Measurements from ENCODE around the gene TAC4. TPM values are rescaled to one million over a fixed set of nuclear protein-coding genes. Genes with fewer than 3 reads are reported as not detected.

TAC4 gene
- total and polyA plus RNA-seq, 9 of the 15 experiments (the other 6 are each of a cell fraction or from before 2014, with no cell fraction given) = 0.17 TPM; not detected in 8

DNA sequence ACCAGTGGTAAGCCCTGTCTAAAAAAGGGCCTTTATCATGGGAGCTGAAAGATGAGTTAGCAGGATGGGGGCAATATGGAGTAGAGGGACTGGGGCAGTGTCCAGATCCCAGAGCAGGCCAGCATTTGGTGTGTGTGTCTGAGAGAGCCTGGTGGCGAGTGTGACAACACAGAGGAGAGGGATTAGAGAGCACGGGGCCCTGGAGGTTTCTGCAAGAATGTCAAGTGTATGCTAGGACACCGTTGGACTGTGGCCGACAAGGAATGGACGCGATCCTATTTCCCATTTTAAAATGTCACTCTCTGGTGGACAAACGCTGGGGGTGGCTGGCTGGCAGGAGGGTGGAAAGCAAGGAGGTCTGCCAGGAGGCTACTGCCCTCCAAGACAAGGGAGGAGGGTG is 12.4 kb downstream of the TAC4 start:
- Histone ChIP-seq H3K27me3 (ENCODE audit: control insufficient read depth in 2 of 2, insufficient read depth in 2 of 2, low read length in 2 of 2) (no peaks in the 10 kb centered on the region), H3K9me3 (replicated peaks; ENCODE audit: control insufficient read depth, insufficient read depth, low read depth, low read length) (no peaks in the 10 kb centered on the region), H3K27ac (ENCODE audit: extremely low read depth, low read depth, low read length) (no peak overlapping the region), H2AFZ (ENCODE audit: low read depth, low read length) (no peak overlapping the region), H3K9ac (ENCODE audit: insufficient read depth in 1 of 2, low read depth in 2 of 2, low read length in 2 of 2) (no peak overlapping the region; a peak in 1 of 4 replicates), H3K9me1 (ENCODE audit: control insufficient read depth, insufficient read depth, low read length) (peaks cover 4% of the 10 kb centered on the region), H3K4me3 (no peak overlapping the region), H3K4me2 (ENCODE audit: insufficient read depth, low read length) (no peak overlapping the region), H3K36me3 (ENCODE audit: control insufficient read depth, insufficient read depth, low read length) (peaks cover 31% of the 10 kb centered on the region), H3K79me2 (ENCODE audit: control insufficient read depth, insufficient read depth, low read length) (no peaks in the 10 kb centered on the region), H3K4me1 (replicated peaks in 1 of 2; ENCODE audit: control insufficient read depth in 2 of 2, insufficient read depth in 2 of 2, low read length in 2 of 2) (peaks cover 9 to 26% of the 10 kb centered on the region in 2 experiments), H4K20me1 (replicated peaks; ENCODE audit: control insufficient read depth, insufficient read depth, low read length) (no peaks in the 10 kb centered on the region)
- FAIRE-seq = no peak
- ATAC-seq = no peak; the same call in 2 of the 3 replicates
- in situ Hi-C loops (cut with MboI) = no loop called here
- TF ChIP-seq PURB (CRISPR knock-in tag; IDR thresholded peaks at IDR 0.05; ENCODE audit: low read depth) = no peak
- TF ChIP-seq NR3C1 (CRISPR knock-in tag; IDR thresholded peaks at IDR 0.05) = no peak
- TF ChIP-seq POLR2AphosphoS5 (IDR thresholded peaks at IDR 0.05; ENCODE audit: control insufficient read depth, insufficient read depth, low read depth, low read length) = 0 out of 2 replicates have a peak, but pooled peaks have one; percentile 9
- DNase-seq (ENCODE audit: extremely low read depth in 1 of 4, low spot score in 3 of 4) = no peak
- intact Hi-C loops (cut with micrococcal nuclease) = no loop called here
- ChIA-PET POLR2A (no interaction called here), CTCF (ENCODE audit: low intra/inter-chr PET ratio) (no interaction called here)
- WGBS (ENCODE audit: insufficient coverage, low coverage, missing lambda C conversion rate) = 79% methylated on average over 7 of the region's 7 CpGs
- BruUV-seq (replicated peaks) = no TSS peak

DNA sequence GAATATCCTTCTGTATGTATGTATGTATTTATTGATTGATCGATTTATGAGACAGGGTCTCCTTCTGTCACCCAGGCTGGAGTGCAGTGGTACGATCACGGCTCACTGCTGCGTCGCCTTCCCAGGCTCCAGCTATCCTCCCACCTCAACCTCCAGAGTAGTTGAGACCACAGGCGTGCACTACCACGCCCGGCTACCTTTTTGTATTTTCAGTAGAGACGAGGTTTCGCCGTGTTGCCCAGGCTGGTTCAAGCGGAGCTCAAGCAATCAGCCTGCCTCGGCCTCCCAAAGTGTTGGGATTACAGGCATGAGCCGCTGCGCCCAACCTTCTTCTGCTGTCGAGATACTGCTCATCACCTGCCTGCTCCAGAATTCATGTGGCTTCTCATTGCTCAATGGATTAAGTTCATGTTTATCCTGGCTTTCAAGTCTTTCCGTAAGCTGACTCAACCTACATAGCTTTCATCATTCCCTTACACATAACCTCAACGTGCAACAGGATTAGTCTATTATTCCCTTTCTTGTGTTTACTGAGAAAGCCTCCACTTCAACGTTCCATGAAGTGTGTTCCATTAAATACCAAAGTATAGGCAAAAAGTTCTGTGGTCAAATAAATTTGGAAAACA is 13.6 kb downstream of the TAC4 start:
- POLR2A ChIA-PET = interaction anchor here (0.6 to 1.0 kb wide), 8 partner anchors 12 to 1083 kb away, joined by 3 read pairs; no protein-coding TSS in a partner anchor
- Histone ChIP-seq H3K27ac (ENCODE audit: extremely low read depth, low read depth, low read length) (no peak overlapping the region), H3K4me2 (ENCODE audit: insufficient read depth, low read length) (no peak overlapping the region), H3K4me3 (no peak overlapping the region), H4K20me1 (replicated peaks; ENCODE audit: control insufficient read depth, insufficient read depth, low read length) (no peaks in the 10 kb centered on the region), H3K36me3 (ENCODE audit: control insufficient read depth, insufficient read depth, low read length) (peaks cover 39% of the 10 kb centered on the region), H3K9ac (ENCODE audit: insufficient read depth in 1 of 2, low read depth in 2 of 2, low read length in 2 of 2) (no peak overlapping the region), H3K79me2 (ENCODE audit: control insufficient read depth, insufficient read depth, low read length) (no peaks in the 10 kb centered on the region), H3K9me3 (replicated peaks; ENCODE audit: control insufficient read depth, insufficient read depth, low read depth, low read length) (no peaks in the 10 kb centered on the region), H3K27me3 (ENCODE audit: control insufficient read depth in 2 of 2, insufficient read depth in 2 of 2, low read length in 2 of 2) (no peaks in the 10 kb centered on the region), H2AFZ (ENCODE audit: low read depth, low read length) (no peak overlapping the region), H3K4me1 (replicated peaks in 1 of 2; ENCODE audit: control insufficient read depth in 2 of 2, insufficient read depth in 2 of 2, low read length in 2 of 2) (peaks cover 0 to 23% of the 10 kb centered on the region in 2 experiments; a peak in 3 of 5 replicates), H3K9me1 (ENCODE audit: control insufficient read depth, insufficient read depth, low read length) (peaks cover 4% of the 10 kb centered on the region)
- intact Hi-C loops (cut with micrococcal nuclease) (no loop called here), in situ Hi-C loops (cut with MboI) (no loop called here)
- FAIRE-seq (no peak), ATAC-seq (no peak), DNase-seq (ENCODE audit: extremely low read depth in 1 of 4, low spot score in 3 of 4) (no peak)
- no TSS peak for BruUV-seq (replicated peaks)
- CTCF ChIA-PET (ENCODE audit: low intra/inter-chr PET ratio) = no interaction called here
- 96% methylated on average over 19 of the region's 19 CpGs for WGBS (ENCODE audit: insufficient coverage, low coverage, missing lambda C conversion rate)
- TF ChIP-seq TRIM24 (IDR thresholded peaks at IDR 0.05) (no peak), GTF2E2 (tag; IDR thresholded peaks at IDR 0.05) (no peak), RUNX1 (IDR thresholded peaks at IDR 0.05; ENCODE audit: low read depth) (no peak), POLR3G (IDR thresholded peaks at IDR 0.05; ENCODE audit: extremely low read depth, insufficient read length, insufficient replicate concordance) (no peak), TRIM28 (IDR thresholded peaks at IDR 0.05) (no peak), HNRNPL (IDR thresholded peaks at IDR 0.05; ENCODE audit: low read depth, low read length) (no peak)
- TF ChIP-seq, protein P1, sequence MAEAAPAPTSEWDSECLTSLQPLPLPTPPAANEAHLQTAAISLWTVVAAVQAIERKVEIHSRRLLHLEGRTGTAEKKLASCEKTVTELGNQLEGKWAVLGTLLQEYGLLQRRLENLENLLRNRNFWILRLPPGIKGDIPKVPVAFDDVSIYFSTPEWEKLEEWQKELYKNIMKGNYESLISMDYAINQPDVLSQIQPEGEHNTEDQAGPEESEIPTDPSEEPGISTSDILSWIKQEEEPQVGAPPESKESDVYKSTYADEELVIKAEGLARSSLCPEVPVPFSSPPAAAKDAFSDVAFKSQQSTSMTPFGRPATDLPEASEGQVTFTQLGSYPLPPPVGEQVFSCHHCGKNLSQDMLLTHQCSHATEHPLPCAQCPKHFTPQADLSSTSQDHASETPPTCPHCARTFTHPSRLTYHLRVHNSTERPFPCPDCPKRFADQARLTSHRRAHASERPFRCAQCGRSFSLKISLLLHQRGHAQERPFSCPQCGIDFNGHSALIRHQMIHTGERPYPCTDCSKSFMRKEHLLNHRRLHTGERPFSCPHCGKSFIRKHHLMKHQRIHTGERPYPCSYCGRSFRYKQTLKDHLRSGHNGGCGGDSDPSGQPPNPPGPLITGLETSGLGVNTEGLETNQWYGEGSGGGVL (CRISPR knock-in tag; IDR thresholded peaks at IDR 0.05) = no peak

Measured in K562 (cell line).